ENCODE data around the gene PROCR.

DNA sequence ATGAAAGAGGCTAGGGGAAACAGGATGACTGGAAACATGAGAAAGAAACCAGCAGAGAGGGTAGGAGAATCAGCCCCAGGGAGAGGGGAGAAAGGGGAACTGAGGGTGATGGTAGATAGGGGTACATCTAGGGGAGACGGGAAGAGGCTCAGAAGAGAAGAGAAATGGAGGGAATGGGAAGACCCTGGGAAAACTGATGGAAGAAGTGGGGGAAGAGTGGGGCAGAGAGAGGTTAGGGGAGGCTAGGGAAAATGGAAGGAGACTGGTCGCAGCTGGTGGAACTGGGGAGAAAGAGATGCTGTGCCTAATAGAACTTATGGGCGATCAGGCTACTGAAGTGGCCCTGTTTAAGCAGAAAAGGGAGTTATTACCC, 548 bp downstream of the PROCR start:
- TF ChIP-seq, protein P1, sequence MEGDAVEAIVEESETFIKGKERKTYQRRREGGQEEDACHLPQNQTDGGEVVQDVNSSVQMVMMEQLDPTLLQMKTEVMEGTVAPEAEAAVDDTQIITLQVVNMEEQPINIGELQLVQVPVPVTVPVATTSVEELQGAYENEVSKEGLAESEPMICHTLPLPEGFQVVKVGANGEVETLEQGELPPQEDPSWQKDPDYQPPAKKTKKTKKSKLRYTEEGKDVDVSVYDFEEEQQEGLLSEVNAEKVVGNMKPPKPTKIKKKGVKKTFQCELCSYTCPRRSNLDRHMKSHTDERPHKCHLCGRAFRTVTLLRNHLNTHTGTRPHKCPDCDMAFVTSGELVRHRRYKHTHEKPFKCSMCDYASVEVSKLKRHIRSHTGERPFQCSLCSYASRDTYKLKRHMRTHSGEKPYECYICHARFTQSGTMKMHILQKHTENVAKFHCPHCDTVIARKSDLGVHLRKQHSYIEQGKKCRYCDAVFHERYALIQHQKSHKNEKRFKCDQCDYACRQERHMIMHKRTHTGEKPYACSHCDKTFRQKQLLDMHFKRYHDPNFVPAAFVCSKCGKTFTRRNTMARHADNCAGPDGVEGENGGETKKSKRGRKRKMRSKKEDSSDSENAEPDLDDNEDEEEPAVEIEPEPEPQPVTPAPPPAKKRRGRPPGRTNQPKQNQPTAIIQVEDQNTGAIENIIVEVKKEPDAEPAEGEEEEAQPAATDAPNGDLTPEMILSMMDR (IDR thresholded peaks at IDR 0.05 in 4 of 5, conservative IDR thresholded peaks at IDR 0.05 in 1 of 5) = no peak
- TF ChIP-seq POLR2A (IDR thresholded peaks at IDR 0.05) = no peak

Measured in gastrocnemius medialis (tissue), 4 donors.